ENCODE data around the gene RAP1B.

Gene RAP1B

GRCh38 chr12:68610370-68611093 lies at the start of gene RAP1B:
Gene RAP1B, plus strand, starts transcription at chr12:68610899. Its CDS starts 37,826 bp downstream, at chr12:68648725.
- DNase-seq, result peak; percentile 69

- DNase-seq, result no peak
Measured at GRCh38 chr12:68561830-68562229, 48.9 kb upstream of the RAP1B start.

- DNase-seq, result no peak
Measured at GRCh38 chr12:68564166-68564565, 46.5 kb upstream of the RAP1B start.

GRCh38 chr12:68565391-68565903 lies 45.3 kb upstream of the RAP1B start:
- DNase-seq, result no peak

GRCh38 chr12:68568922-68569569 lies 41.7 kb upstream of the RAP1B start:
- DNase-seq, result no peak

- DNase-seq, result no peak
Measured at GRCh38 chr12:68572661-68573060, 38.0 kb upstream of the RAP1B start.

- no peak for DNase-seq
Measured at GRCh38 chr12:68573406-68573805, 37.3 kb upstream of the RAP1B start.

GRCh38 chr12:68577949-68578348 lies 32.8 kb upstream of the RAP1B start:
- no peak for DNase-seq

- no peak for DNase-seq
Measured at GRCh38 chr12:68578765-68579164, 31.9 kb upstream of the RAP1B start.

GRCh38 chr12:68579254-68579653 lies 31.4 kb upstream of the RAP1B start:
- DNase-seq, result no peak

GRCh38 chr12:68580911-68581310 lies 29.8 kb upstream of the RAP1B start:
- DNase-seq, result no peak

- DNase-seq, result no peak
Measured at GRCh38 chr12:68581926-68582325, 28.8 kb upstream of the RAP1B start.

GRCh38 chr12:68585966-68586365 lies 24.7 kb upstream of the RAP1B start:
- no peak for DNase-seq

- DNase-seq, result no peak
Measured at GRCh38 chr12:68587448-68587873, 23.2 kb upstream of the RAP1B start.

GRCh38 chr12:68589194-68589593 lies 21.5 kb upstream of the RAP1B start:
- no peak for DNase-seq

GRCh38 chr12:68591734-68592418 lies 18.8 kb upstream of the RAP1B start:
- no peak for DNase-seq

GRCh38 chr12:68595241-68595640 lies 15.5 kb upstream of the RAP1B start:
- DNase-seq, result no peak

- no peak for DNase-seq
Measured at GRCh38 chr12:68601767-68602166, 8.9 kb upstream of the RAP1B start.

- DNase-seq, result no peak
Measured at GRCh38 chr12:68602720-68603119, 8.0 kb upstream of the RAP1B start.

- no peak for DNase-seq
Measured at GRCh38 chr12:68608191-68608590, 2.5 kb upstream of the RAP1B start.

GRCh38 chr12:68609998-68610369 lies 715 bp upstream of the RAP1B start:
- no peak for DNase-seq

- DNase-seq, result no peak
Measured at GRCh38 chr12:68611094-68611805, 551 bp downstream of the RAP1B start.

- no peak for DNase-seq
Measured at GRCh38 chr12:68611806-68612160, 1.1 kb downstream of the RAP1B start.
